ENCODE results near the gene TMPRSS4.

Gene TMPRSS4

DNA sequence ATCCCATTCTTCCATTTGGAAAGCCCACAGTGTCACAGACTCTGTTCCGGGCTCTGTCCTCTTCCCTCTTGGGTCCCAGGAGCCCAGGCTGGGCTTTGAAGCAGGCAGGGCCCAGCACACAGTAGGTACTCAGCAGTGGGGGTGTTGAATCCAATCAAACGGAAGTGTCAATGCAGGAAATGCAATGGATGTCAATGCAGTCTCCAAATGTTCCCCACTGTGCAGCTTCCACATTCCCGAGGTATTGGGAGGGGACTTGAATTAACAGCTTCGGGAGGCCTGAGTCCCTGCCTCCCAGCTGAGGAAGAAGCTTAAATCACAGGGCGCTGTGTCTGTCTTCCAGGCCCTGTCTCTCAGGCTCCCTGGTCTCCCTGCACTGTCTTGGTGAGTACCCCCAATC is 31.6 kb downstream of the TMPRSS4 start:
- Histone ChIP-seq H3K23ac (ENCODE audit: low read depth, low read length, poor library complexity) (no peak overlapping the region), H2BK120ac (ENCODE audit: low read depth, low read length) (no peak overlapping the region), H3K4ac (ENCODE audit: low read length) (no peak overlapping the region), H2AFZ (ENCODE audit: low read length) (no peak overlapping the region), H4K91ac (ENCODE audit: low read depth, low read length, poor library complexity) (no peak overlapping the region), H3K14ac (ENCODE audit: low read length) (no peak overlapping the region), H3K36me3 (replicated peaks in 1 of 2; ENCODE audit: control insufficient read depth in 2 of 2, insufficient read depth in 2 of 2, low read length in 2 of 2) (no peaks in the 10 kb centered on the region), H3K27ac (replicated peaks; ENCODE audit: low read length) (no peak overlapping the region), H2BK12ac (ENCODE audit: low read length) (no peak overlapping the region), H2BK15ac (ENCODE audit: low read length) (no peak overlapping the region), H3K27me3 (ENCODE audit: control insufficient read depth in 3 of 3, insufficient read depth in 3 of 3, low read depth in 1 of 3, low read length in 3 of 3) (peaks cover 0 to 24% (median 0%) of the 10 kb centered on the region in 3 experiments), H3K18ac (ENCODE audit: low read length) (no peak overlapping the region), H3K4me1 (ENCODE audit: control insufficient read depth in 2 of 2, insufficient read depth in 1 of 2, low read depth in 1 of 2, low read length in 2 of 2) (peaks cover 0 to 2% of the 10 kb centered on the region in 2 donors), H2BK5ac (ENCODE audit: low read length) (no peak overlapping the region), H3K9me3 (replicated peaks in 1 of 2; ENCODE audit: control insufficient read depth in 2 of 2, insufficient read depth in 1 of 2, low read depth in 1 of 2, low read length in 2 of 2) (no peaks in the 10 kb centered on the region), H3K9ac (ENCODE audit: low read depth, low read length, poor library complexity) (no peak overlapping the region), H2AK5ac (ENCODE audit: low read depth, low read length) (no peak overlapping the region), H3K4me3 (ENCODE audit: low read length in 2 of 2) (no peak overlapping the region), H3K79me1 (ENCODE audit: low read depth, low read length) (no peaks in the 10 kb centered on the region), H3K4me2 (ENCODE audit: insufficient read depth, low read length, poor library complexity, severe bottlenecking) (no peak overlapping the region), H4K8ac (ENCODE audit: low read depth, low read length) (no peak overlapping the region)
- WGBS, 2 donors (ENCODE audit: extremely low coverage in 2 of 2, insufficient read length in 2 of 2, insufficient replicate concordance in 1 of 2), result no CpG with 5 or more reads among the region's 5 CpGs
- no peak for DNase-seq (ENCODE audit: low spot score)

DNA sequence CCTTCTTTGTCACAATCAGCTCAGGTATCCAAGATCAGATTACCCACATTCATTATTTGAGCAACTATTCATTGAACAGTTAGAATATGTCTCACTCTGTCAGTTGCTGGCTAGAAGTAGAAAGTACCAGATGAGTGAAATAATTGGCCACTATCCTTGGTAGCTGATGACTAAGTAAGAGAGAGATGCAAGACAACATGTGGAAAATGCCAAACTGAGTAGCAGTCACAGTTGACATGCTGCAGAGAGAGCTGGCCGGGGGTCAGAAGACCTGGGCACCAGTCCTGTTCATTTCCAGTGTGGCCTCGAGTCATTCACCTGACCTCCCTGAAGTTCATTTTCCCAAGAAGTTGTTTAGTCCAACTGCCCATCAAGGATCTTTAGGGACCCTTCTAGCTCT is 32.4 kb downstream of the TMPRSS4 start:
- Histone ChIP-seq H2AFZ (ENCODE audit: low read length) (no peak overlapping the region), H3K18ac (ENCODE audit: low read length) (no peak overlapping the region), H3K4me1 (ENCODE audit: control insufficient read depth in 2 of 2, insufficient read depth in 1 of 2, low read depth in 1 of 2, low read length in 2 of 2) (peaks cover 0 to 2% of the 10 kb centered on the region in 2 donors), H2BK5ac (ENCODE audit: low read length) (no peak overlapping the region), H2AK5ac (ENCODE audit: low read depth, low read length) (no peak overlapping the region), H4K8ac (ENCODE audit: low read depth, low read length) (no peak overlapping the region), H2BK15ac (ENCODE audit: low read length) (no peak overlapping the region), H2BK12ac (ENCODE audit: low read length) (no peak overlapping the region), H3K36me3 (replicated peaks in 1 of 2; ENCODE audit: control insufficient read depth in 2 of 2, insufficient read depth in 2 of 2, low read length in 2 of 2) (no peaks in the 10 kb centered on the region), H3K9ac (ENCODE audit: low read depth, low read length, poor library complexity) (no peak overlapping the region), H4K91ac (ENCODE audit: low read depth, low read length, poor library complexity) (no peak overlapping the region), H3K4ac (ENCODE audit: low read length) (no peak overlapping the region), H2BK120ac (ENCODE audit: low read depth, low read length) (no peak overlapping the region), H3K79me1 (ENCODE audit: low read depth, low read length) (no peaks in the 10 kb centered on the region), H3K27me3 (ENCODE audit: control insufficient read depth in 3 of 3, insufficient read depth in 3 of 3, low read depth in 1 of 3, low read length in 3 of 3) (peaks cover 0 to 24% (median 0%) of the 10 kb centered on the region in 3 experiments), H3K14ac (ENCODE audit: low read length) (no peak overlapping the region), H3K9me3 (replicated peaks in 1 of 2; ENCODE audit: control insufficient read depth in 2 of 2, insufficient read depth in 1 of 2, low read depth in 1 of 2, low read length in 2 of 2) (no peaks in the 10 kb centered on the region), H3K4me2 (ENCODE audit: insufficient read depth, low read length, poor library complexity, severe bottlenecking) (no peak overlapping the region), H3K4me3 (ENCODE audit: low read length in 2 of 2) (no peak overlapping the region), H3K27ac (replicated peaks; ENCODE audit: low read length) (no peak overlapping the region), H3K23ac (ENCODE audit: low read depth, low read length, poor library complexity) (no peak overlapping the region)
- no peak for DNase-seq (ENCODE audit: low spot score)
- no CpG with 5 or more reads among the region's 2 CpGs for WGBS, 2 donors (ENCODE audit: extremely low coverage in 2 of 2, insufficient read length in 2 of 2, insufficient replicate concordance in 1 of 2)

DNA sequence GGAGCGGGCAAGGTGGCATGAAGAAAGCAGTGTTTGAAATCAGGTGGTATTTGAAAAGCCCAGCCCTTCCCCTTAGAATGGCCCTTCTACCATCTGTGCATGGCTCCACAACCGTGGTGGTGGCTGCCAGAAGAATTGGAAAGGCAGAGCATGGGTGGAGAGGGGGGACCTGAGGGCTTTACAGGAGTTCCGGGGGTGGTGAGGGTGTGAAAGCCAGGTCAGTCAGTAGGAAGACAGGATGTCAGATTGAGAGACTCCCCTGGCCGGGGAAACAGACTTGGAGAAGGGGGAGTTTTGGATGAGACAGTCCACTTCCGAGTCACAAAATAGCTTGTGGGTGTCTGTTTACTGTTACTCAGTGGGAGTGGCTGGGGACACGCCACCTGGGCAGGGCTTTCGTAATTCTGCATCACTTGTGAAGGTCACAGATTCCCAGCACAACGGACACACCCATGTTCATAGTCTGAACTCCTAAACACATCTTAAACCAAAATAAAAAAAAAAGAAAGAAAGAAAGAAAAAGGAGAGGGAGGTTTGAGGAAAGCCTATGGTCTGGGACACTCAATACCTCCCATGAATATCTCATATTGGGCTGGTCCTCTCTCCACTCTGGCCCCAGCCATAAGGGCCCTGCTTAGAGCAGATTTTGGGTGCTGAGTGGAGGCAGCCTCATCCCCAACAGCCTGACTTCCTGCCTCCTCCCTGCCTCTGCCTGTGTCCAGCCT is 34.3 kb downstream of the TMPRSS4 start:
- WGBS, 2 donors (ENCODE audit: extremely low coverage in 2 of 2, insufficient read length in 2 of 2, insufficient replicate concordance in 1 of 2), result no CpG with 5 or more reads among the region's 8 CpGs
- no peak for DNase-seq (ENCODE audit: low spot score)
- H3K4me2 ChIP-seq (ENCODE audit: insufficient read depth, low read length, poor library complexity, severe bottlenecking), result no peak overlapping the region
- peak overlapping the region; percentile 28 for H2BK15ac ChIP-seq (ENCODE audit: low read length)
- H2BK120ac ChIP-seq (ENCODE audit: low read depth, low read length), result no peak overlapping the region
- peak overlapping the region; percentile 22 for H2AK5ac ChIP-seq (ENCODE audit: low read depth, low read length)
- H3K4me3 ChIP-seq (ENCODE audit: low read length in 2 of 2), result no peak overlapping the region
- no peak overlapping the region for H4K91ac ChIP-seq (ENCODE audit: low read depth, low read length, poor library complexity)
- H2BK12ac ChIP-seq (ENCODE audit: low read length), result no peak overlapping the region
- no peaks in the 10 kb centered on the region for H3K9me3 ChIP-seq (replicated peaks in 1 of 2; ENCODE audit: control insufficient read depth in 2 of 2, insufficient read depth in 1 of 2, low read depth in 1 of 2, low read length in 2 of 2)
- no peak overlapping the region for H4K8ac ChIP-seq (ENCODE audit: low read depth, low read length)
- no peak overlapping the region for H2AFZ ChIP-seq (ENCODE audit: low read length)
- peaks cover 0 to 20% (median 0%) of the 10 kb centered on the region in 3 experiments for H3K27me3 ChIP-seq (ENCODE audit: control insufficient read depth in 3 of 3, insufficient read depth in 3 of 3, low read depth in 1 of 3, low read length in 3 of 3)
- H3K14ac ChIP-seq (ENCODE audit: low read length), result no peak overlapping the region
- peaks cover 0 to 2% of the 10 kb centered on the region in 2 donors for H3K4me1 ChIP-seq (ENCODE audit: control insufficient read depth in 2 of 2, insufficient read depth in 1 of 2, low read depth in 1 of 2, low read length in 2 of 2)
- no peaks in the 10 kb centered on the region for H3K36me3 ChIP-seq (replicated peaks in 1 of 2; ENCODE audit: control insufficient read depth in 2 of 2, insufficient read depth in 2 of 2, low read length in 2 of 2)
- H3K27ac ChIP-seq (replicated peaks; ENCODE audit: low read length), result no peak overlapping the region
- H3K9ac ChIP-seq (ENCODE audit: low read depth, low read length, poor library complexity), result no peak overlapping the region
- H2BK5ac ChIP-seq (ENCODE audit: low read length), result no peak overlapping the region
- H3K23ac ChIP-seq (ENCODE audit: low read depth, low read length, poor library complexity), result no peak overlapping the region
- H3K18ac ChIP-seq (ENCODE audit: low read length), result no peak overlapping the region
- H3K4ac ChIP-seq (ENCODE audit: low read length), result peak overlapping the region; percentile 24
- no peaks in the 10 kb centered on the region for H3K79me1 ChIP-seq (ENCODE audit: low read depth, low read length)

DNA sequence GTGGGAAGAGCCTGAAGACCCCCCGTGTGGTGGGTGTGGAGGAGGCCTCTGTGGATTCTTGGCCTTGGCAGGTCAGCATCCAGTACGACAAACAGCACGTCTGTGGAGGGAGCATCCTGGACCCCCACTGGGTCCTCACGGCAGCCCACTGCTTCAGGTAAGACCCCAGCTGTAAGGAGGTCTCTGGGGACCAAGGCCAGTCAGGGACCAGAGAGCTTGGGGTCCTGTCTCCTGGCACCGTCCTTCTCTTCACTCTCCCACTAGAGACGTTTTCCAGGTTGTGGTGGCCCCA is 34.8 kb downstream of the TMPRSS4 start:
- Histone ChIP-seq H3K4me1 (ENCODE audit: control insufficient read depth in 2 of 2, insufficient read depth in 1 of 2, low read depth in 1 of 2, low read length in 2 of 2) (peaks cover 0 to 2% of the 10 kb centered on the region in 2 donors), H3K27me3 (ENCODE audit: control insufficient read depth in 3 of 3, insufficient read depth in 3 of 3, low read depth in 1 of 3, low read length in 3 of 3) (peaks cover 0 to 20% (median 0%) of the 10 kb centered on the region in 3 experiments), H2AK5ac (ENCODE audit: low read depth, low read length) (peak overlapping the region; percentile 22), H4K91ac (ENCODE audit: low read depth, low read length, poor library complexity) (no peak overlapping the region), H2BK120ac (ENCODE audit: low read depth, low read length) (no peak overlapping the region), H2BK15ac (ENCODE audit: low read length) (peak overlapping the region; percentile 28), H3K4me3 (ENCODE audit: low read length in 2 of 2) (no peak overlapping the region), H3K27ac (replicated peaks; ENCODE audit: low read length) (no peak overlapping the region), H3K36me3 (replicated peaks in 1 of 2; ENCODE audit: control insufficient read depth in 2 of 2, insufficient read depth in 2 of 2, low read length in 2 of 2) (no peaks in the 10 kb centered on the region), H2BK12ac (ENCODE audit: low read length) (no peak overlapping the region), H3K79me1 (ENCODE audit: low read depth, low read length) (no peaks in the 10 kb centered on the region), H3K23ac (ENCODE audit: low read depth, low read length, poor library complexity) (no peak overlapping the region), H3K18ac (ENCODE audit: low read length) (no peak overlapping the region), H4K8ac (ENCODE audit: low read depth, low read length) (no peak overlapping the region), H3K4ac (ENCODE audit: low read length) (peak overlapping the region; percentile 24), H3K4me2 (ENCODE audit: insufficient read depth, low read length, poor library complexity, severe bottlenecking) (no peak overlapping the region), H3K9ac (ENCODE audit: low read depth, low read length, poor library complexity) (peak overlapping the region; percentile 24), H2AFZ (ENCODE audit: low read length) (no peak overlapping the region), H3K14ac (ENCODE audit: low read length) (no peak overlapping the region), H3K9me3 (replicated peaks in 1 of 2; ENCODE audit: control insufficient read depth in 2 of 2, insufficient read depth in 1 of 2, low read depth in 1 of 2, low read length in 2 of 2) (no peaks in the 10 kb centered on the region), H2BK5ac (ENCODE audit: low read length) (no peak overlapping the region)
- WGBS, 2 donors (ENCODE audit: extremely low coverage in 2 of 2, insufficient read length in 2 of 2, insufficient replicate concordance in 1 of 2), result no CpG with 5 or more reads among the region's 6 CpGs
- no peak for DNase-seq (ENCODE audit: low spot score)
